H9 (cell line): ENCODE results near the gene LTB4R. TPM values are rescaled to one million over a fixed set of nuclear protein-coding genes. Genes with fewer than 3 reads are reported as not detected.
A peak's percentile ranks its signal among the peaks of the same experiment; 100 is the strongest.

Experiments
- DNase-seq: peaks from one replicate; pipeline ENCODE4 v3.0.0-alpha.2; 2017
- H2AFZ ChIP-seq: one replicate; pipeline ENCODE4 v1.6.1; 2013; ENCODE audit warnings: mild to moderate bottlenecking, low read length, control low read depth, moderate library complexity
- H2AK5ac ChIP-seq: 2 replicates; pipeline ENCODE4 v1.6.1; 2013; ENCODE audit warnings: low read length, control low read depth, mixed read lengths; ENCODE audit not compliant: insufficient read length
- H2BK120ac ChIP-seq: one replicate; pipeline ENCODE4 v1.6.1; 2013; ENCODE audit warnings: low read depth, mild to moderate bottlenecking, low read length, control low read depth, inconsistent platforms; ENCODE audit not compliant: poor library complexity, severe bottlenecking
- H2BK12ac ChIP-seq: 2 replicates; pipeline ENCODE4 v1.6.1; 2013; ENCODE audit warnings: low read length, control low read depth, mixed read lengths, low read depth; ENCODE audit not compliant: insufficient read length
- H2BK15ac ChIP-seq: 2 replicates; pipeline ENCODE4 v1.6.1; 2013; ENCODE audit warnings: low read depth, low read length, control low read depth
- H2BK20ac ChIP-seq: one replicate; pipeline ENCODE4 v1.6.1; 2013; ENCODE audit warnings: low read depth, mild to moderate bottlenecking, low read length, control low read depth, inconsistent platforms; ENCODE audit not compliant: poor library complexity, severe bottlenecking
- H2BK5ac ChIP-seq: 2 replicates; pipeline ENCODE4 v1.6.1; 2013; ENCODE audit warnings: low read length, control low read depth, mixed read lengths; ENCODE audit not compliant: insufficient read length
- H3K14ac ChIP-seq: 2 replicates; pipeline ENCODE4 v1.6.1; 2013; ENCODE audit warnings: low read length, control low read depth; ENCODE audit not compliant: insufficient read depth
- H3K18ac ChIP-seq: 2 replicates; pipeline ENCODE4 v1.6.1; 2013; ENCODE audit warnings: low read depth, mild to moderate bottlenecking, mixed read lengths, low read length, control low read depth; ENCODE audit not compliant: insufficient read length
- H3K23ac ChIP-seq: 2 replicates; pipeline ENCODE4 v1.6.1; 2013; ENCODE audit warnings: low read length, control low read depth, mixed read lengths, low read depth; ENCODE audit not compliant: insufficient read length
- H3K23me2 ChIP-seq: 2 replicates; pipeline ENCODE4 v1.6.1; 2013; ENCODE audit warnings: low read depth, mild to moderate bottlenecking, mixed read lengths, low read length, control low read depth; ENCODE audit not compliant: insufficient read length, poor library complexity, severe bottlenecking
- H3K27ac ChIP-seq: 2 replicates; pipeline ENCODE4 v1.5.1; 2013; ENCODE audit warnings: low read length, control low read depth, mixed read lengths, low read depth; ENCODE audit not compliant: insufficient read length
- H3K27me3 ChIP-seq: 2 replicates; pipeline ENCODE4 v1.6.1; 2013; ENCODE audit warnings: low read length, control low read depth, inconsistent platforms; ENCODE audit not compliant: insufficient read depth
- H3K4ac ChIP-seq: 2 replicates; pipeline ENCODE4 v1.6.1; 2013; ENCODE audit warnings: low read depth, mild to moderate bottlenecking, control low read depth, inconsistent platforms, low read length, moderate library complexity
- H3K4me1 ChIP-seq: 2 replicates; pipeline ENCODE4 v1.6.1; 2013; ENCODE audit warnings: low read length, control low read depth, inconsistent platforms; ENCODE audit not compliant: insufficient read depth
- H3K4me2 ChIP-seq: 2 replicates; pipeline ENCODE4 v1.6.1; 2013; ENCODE audit warnings: low read length, control low read depth, mixed read lengths; ENCODE audit not compliant: insufficient read length, insufficient read depth
- H3K56ac ChIP-seq: 2 replicates; pipeline ENCODE4 v1.6.1; 2013; ENCODE audit warnings: low read depth, mild to moderate bottlenecking, mixed read lengths, low read length, control low read depth; ENCODE audit not compliant: insufficient read length
- H3K79me1 ChIP-seq: 2 replicates; pipeline ENCODE4 v1.6.1; 2013; ENCODE audit warnings: low read depth, mild to moderate bottlenecking, moderate library complexity, low read length, control low read depth, inconsistent platforms; ENCODE audit not compliant: insufficient read depth, poor library complexity, severe bottlenecking
- H3K79me2 ChIP-seq: 2 replicates; pipeline ENCODE4 v1.6.1; 2013; ENCODE audit warnings: low read length, control low read depth, inconsistent platforms; ENCODE audit not compliant: insufficient read depth
- H3K9ac ChIP-seq: 2 replicates; pipeline ENCODE4 v1.6.1; 2013; ENCODE audit warnings: low read length, control low read depth, mixed read lengths; ENCODE audit not compliant: insufficient read length; ENCODE audit errors: extremely low read depth
- H3K9me3 ChIP-seq: one replicate; pipeline ENCODE4 v1.6.1; 2013; ENCODE audit warnings: low read depth, low read length, inconsistent platforms; ENCODE audit not compliant: control insufficient read depth
- H3T11ph ChIP-seq: one replicate; pipeline ENCODE4 v1.6.1; 2013; ENCODE audit warnings: mild to moderate bottlenecking, low read length, control low read depth, inconsistent platforms
- H4K20me1 ChIP-seq: one replicate; pipeline ENCODE4 v1.6.1; 2013; ENCODE audit not compliant: control insufficient read depth, insufficient read length, insufficient read depth
- H4K5ac ChIP-seq: 2 replicates; pipeline ENCODE4 v1.6.1; 2013; ENCODE audit warnings: low read depth, mild to moderate bottlenecking, mixed read lengths, low read length, control low read depth; ENCODE audit not compliant: insufficient read length
- H4K8ac ChIP-seq: replicated peaks from 2 replicates; pipeline ENCODE4 v1.6.1; 2013; ENCODE audit warnings: low read length, control low read depth, mixed read lengths, low read depth; ENCODE audit not compliant: insufficient read length
- H4K91ac ChIP-seq: 2 replicates; pipeline ENCODE4 v1.6.1; 2013; ENCODE audit warnings: low read depth, mild to moderate bottlenecking, moderate library complexity, mixed read lengths, low read length, control low read depth; ENCODE audit not compliant: insufficient read length
- H3K27ac Mint-ChIP-seq, 3 experiments: 2 replicates in 2 of 3; 3 replicates in 1 of 3; pipeline ENCODE4 v1.8.0; 2020 to 2021; ENCODE audit warnings: mixed read lengths in 3 of 3, mild to moderate bottlenecking in 1 of 3, moderate library complexity in 1 of 3
- H3K27me3 Mint-ChIP-seq: 2 replicates; pipeline ENCODE4 v1.8.0; 2021; ENCODE audit warnings: low read depth, mild to moderate bottlenecking, moderate library complexity, mixed read lengths
- H3K36me3 Mint-ChIP-seq, 3 experiments: 2 replicates in 2 of 3; 3 replicates in 1 of 3; pipeline ENCODE4 v1.8.0; 2020 to 2021; ENCODE audit warnings: low read depth in 3 of 3, mixed read lengths in 3 of 3; ENCODE audit not compliant: insufficient read depth in 1 of 3
- H3K4me1 Mint-ChIP-seq, 2 experiments: 2 replicates each; pipeline ENCODE4 v1.8.0; 2020; ENCODE audit warnings: mixed read lengths in 2 of 2
- H3K4me3 Mint-ChIP-seq, 2 experiments: 2 replicates in 1 of 2; 3 replicates in 1 of 2; pipeline ENCODE4 v1.8.0; 2020 to 2021; ENCODE audit warnings: mild to moderate bottlenecking in 2 of 2, mixed read lengths in 2 of 2, moderate library complexity in 1 of 2
- H3K9me3 Mint-ChIP-seq, 2 experiments: 2 replicates in 1 of 2; 3 replicates in 1 of 2; pipeline ENCODE4 v1.8.0; 2020; ENCODE audit warnings: mild to moderate bottlenecking in 2 of 2, mixed read lengths in 2 of 2, moderate library complexity in 1 of 2
- WGBS: extraction: QIAGEN DNeasy Blood & Tissue Kit; methylation state at CpG from one replicate; pipeline ENCODE4 v1.1.7; 2013; ENCODE audit warnings: missing lambda C conversion rate, low lambda C conversion rate, mixed read lengths; ENCODE audit not compliant: insufficient read length; ENCODE audit errors: extremely low coverage; 5-methylcytosine and 5-hydroxymethylcytosine counted together
- total RNA-seq: library from RNA; stranded (reverse); gene quantifications from 2 replicates; pipeline ENCODE4 v1.2.1, GENCODE V29; 2021
- TF ChIP-seq, protein P1 (sequence below): fragments of 200-600 bp; sonication (generic); conservative IDR thresholded peaks from 3 replicates; pipeline ENCODE4 v1.8.0; 2021; ENCODE audit warnings: antibody characterized with exemption, mild to moderate bottlenecking

LTB4R gene
- total RNA-seq, 1 experiment from 2014 or later = 8.9 TPM

DNA sequence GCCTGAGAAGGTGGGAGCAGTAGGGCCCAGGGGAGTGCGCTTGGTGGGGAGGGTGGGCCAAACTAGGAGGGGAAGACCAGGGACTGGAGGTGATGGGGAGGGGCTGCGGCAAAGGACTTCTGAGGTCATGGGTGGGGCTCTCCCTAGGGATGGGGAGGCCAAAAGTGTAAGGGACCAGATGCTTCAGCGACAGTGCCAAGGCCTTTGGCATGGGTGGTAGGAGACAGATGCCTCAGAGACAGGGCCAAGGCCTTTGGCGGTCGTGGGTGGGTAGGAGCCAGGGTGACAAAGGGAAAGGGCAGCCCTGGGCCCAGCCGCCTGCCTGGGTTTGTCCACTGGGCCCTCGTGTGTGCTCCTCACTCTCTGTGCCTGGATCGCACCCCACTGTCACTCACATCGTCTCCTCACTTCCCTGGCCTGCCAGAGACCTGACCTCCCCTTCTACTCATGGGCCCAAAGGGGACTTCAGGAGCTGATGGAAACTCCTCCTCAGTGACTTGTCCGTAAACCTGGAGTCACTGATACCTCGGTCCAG, 26.7 kb upstream of the LTB4R start:
- no peak overlapping the region for H2BK15ac ChIP-seq
- no peaks in the 10 kb centered on the region for H3K27me3 ChIP-seq
- H3K9me3 ChIP-seq = no peaks in the 10 kb centered on the region
- no peak overlapping the region for H4K8ac ChIP-seq
- DNase-seq = no peak
- H3K79me2 ChIP-seq = no peaks in the 10 kb centered on the region
- Mint-ChIP-seq H3K27me3 (no peaks in the 10 kb centered on the region), H3K9me3 (no peaks in the 10 kb centered on the region), H3K4me1 (peaks cover 2% of the 10 kb centered on the region in 2 experiments; a peak in 1 of 4 replicates), H3K36me3 (no peaks in the 10 kb centered on the region), H3K27ac (peak overlapping the region in 1 of 3 experiments; percentile 39; a peak in 1 of 7 replicates), H3K4me3 (no peak overlapping the region)
- H3K56ac ChIP-seq = no peak overlapping the region
- no peak overlapping the region; the same call in 1 of the 2 replicates for H3K14ac ChIP-seq
- H3K18ac ChIP-seq = no peak overlapping the region
- H3K4ac ChIP-seq = no peak overlapping the region
- no peak overlapping the region for H2AFZ ChIP-seq
- TF ChIP-seq, protein P1, sequence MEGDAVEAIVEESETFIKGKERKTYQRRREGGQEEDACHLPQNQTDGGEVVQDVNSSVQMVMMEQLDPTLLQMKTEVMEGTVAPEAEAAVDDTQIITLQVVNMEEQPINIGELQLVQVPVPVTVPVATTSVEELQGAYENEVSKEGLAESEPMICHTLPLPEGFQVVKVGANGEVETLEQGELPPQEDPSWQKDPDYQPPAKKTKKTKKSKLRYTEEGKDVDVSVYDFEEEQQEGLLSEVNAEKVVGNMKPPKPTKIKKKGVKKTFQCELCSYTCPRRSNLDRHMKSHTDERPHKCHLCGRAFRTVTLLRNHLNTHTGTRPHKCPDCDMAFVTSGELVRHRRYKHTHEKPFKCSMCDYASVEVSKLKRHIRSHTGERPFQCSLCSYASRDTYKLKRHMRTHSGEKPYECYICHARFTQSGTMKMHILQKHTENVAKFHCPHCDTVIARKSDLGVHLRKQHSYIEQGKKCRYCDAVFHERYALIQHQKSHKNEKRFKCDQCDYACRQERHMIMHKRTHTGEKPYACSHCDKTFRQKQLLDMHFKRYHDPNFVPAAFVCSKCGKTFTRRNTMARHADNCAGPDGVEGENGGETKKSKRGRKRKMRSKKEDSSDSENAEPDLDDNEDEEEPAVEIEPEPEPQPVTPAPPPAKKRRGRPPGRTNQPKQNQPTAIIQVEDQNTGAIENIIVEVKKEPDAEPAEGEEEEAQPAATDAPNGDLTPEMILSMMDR = no peak
- H3T11ph ChIP-seq = no peak overlapping the region
- no peak overlapping the region for H2BK20ac ChIP-seq
- no peak overlapping the region for H4K5ac ChIP-seq
- H3K23me2 ChIP-seq = no peaks in the 10 kb centered on the region
- H2BK120ac ChIP-seq = no peak overlapping the region
- no peaks in the 10 kb centered on the region for H3K4me1 ChIP-seq
- no peak overlapping the region for H2BK12ac ChIP-seq
- no peak overlapping the region for H3K23ac ChIP-seq
- H4K91ac ChIP-seq = no peak overlapping the region
- H3K9ac ChIP-seq = peak overlapping the region; percentile 9
- H2AK5ac ChIP-seq = no peak overlapping the region
- no peak overlapping the region for H3K27ac ChIP-seq
- no CpG with 5 or more reads among the region's 11 CpGs for whole genome bisulfite sequencing
- no peak overlapping the region for H2BK5ac ChIP-seq
- H4K20me1 ChIP-seq = no peaks in the 10 kb centered on the region
- no peak overlapping the region for H3K4me2 ChIP-seq
- no peaks in the 10 kb centered on the region for H3K79me1 ChIP-seq
